ENCODE data around the gene GRK2.

Gene GRK2

GRCh38 chr11:67320011-67320410 is 53.7 kb downstream of the GRK2 start:
- Histone ChIP-seq H3K36me3 (no peaks in the 10 kb centered on the region), H3K9me3 (ENCODE audit: severe bottlenecking) (no peaks in the 10 kb centered on the region), H3K27me3 (ENCODE audit: insufficient read depth, low read depth, severe bottlenecking) (no peaks in the 10 kb centered on the region), H3K4me3 (ENCODE audit: low read depth, low read length) (no peak overlapping the region), H3K27ac (no peak overlapping the region)
- no peak for DNase-seq
- TF ChIP-seq, protein P1, sequence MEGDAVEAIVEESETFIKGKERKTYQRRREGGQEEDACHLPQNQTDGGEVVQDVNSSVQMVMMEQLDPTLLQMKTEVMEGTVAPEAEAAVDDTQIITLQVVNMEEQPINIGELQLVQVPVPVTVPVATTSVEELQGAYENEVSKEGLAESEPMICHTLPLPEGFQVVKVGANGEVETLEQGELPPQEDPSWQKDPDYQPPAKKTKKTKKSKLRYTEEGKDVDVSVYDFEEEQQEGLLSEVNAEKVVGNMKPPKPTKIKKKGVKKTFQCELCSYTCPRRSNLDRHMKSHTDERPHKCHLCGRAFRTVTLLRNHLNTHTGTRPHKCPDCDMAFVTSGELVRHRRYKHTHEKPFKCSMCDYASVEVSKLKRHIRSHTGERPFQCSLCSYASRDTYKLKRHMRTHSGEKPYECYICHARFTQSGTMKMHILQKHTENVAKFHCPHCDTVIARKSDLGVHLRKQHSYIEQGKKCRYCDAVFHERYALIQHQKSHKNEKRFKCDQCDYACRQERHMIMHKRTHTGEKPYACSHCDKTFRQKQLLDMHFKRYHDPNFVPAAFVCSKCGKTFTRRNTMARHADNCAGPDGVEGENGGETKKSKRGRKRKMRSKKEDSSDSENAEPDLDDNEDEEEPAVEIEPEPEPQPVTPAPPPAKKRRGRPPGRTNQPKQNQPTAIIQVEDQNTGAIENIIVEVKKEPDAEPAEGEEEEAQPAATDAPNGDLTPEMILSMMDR (IDR thresholded peaks at IDR 0.05; ENCODE audit: low read depth, low read length), result no peak

GRCh38 chr11:67320691-67321090 is 54.4 kb downstream of the GRK2 start:
- TF ChIP-seq, protein P1 (IDR thresholded peaks at IDR 0.05; ENCODE audit: low read depth, low read length), result no peak
- Histone ChIP-seq H3K27ac (no peak overlapping the region), H3K36me3 (no peaks in the 10 kb centered on the region)

DNA sequence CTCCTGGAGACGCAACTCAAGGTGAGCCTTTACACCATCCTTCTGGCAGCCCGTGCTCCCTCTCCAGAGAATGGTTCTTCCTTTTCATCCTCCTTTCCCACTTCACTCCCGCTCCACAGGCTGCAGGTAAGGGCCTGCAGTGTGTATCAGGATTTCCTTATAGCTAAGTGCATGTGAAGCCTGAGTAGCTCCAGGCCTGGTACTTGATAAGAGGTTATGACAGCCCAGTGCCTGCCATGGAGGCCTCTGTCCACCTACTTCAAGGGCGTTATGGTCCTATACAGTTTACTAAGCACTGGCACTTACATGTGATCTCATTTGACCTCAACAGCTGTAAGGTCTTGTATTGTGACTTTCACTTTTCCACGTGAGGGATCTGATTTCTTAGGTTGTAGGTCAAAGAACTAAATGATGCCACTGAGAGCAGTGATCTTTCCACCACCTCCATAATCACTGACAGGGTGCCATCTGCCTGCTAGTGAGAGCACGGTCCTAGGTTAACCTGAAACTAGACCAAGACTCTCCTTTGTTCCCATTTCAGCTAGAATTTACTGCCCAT is 55.1 kb downstream of the GRK2 start:
- H3K4me3 ChIP-seq (ENCODE audit: low read depth, low read length), result no peak overlapping the region
- H3K27me3 ChIP-seq (ENCODE audit: insufficient read depth, low read depth, severe bottlenecking), result no peaks in the 10 kb centered on the region
- H3K27ac ChIP-seq, result no peak overlapping the region
- DNase-seq, result no peak
- no peaks in the 10 kb centered on the region for H3K9me3 ChIP-seq (ENCODE audit: severe bottlenecking)
- no peaks in the 10 kb centered on the region for H3K36me3 ChIP-seq
- TF ChIP-seq, protein P1 (IDR thresholded peaks at IDR 0.05; ENCODE audit: low read depth, low read length), result no peak

More at GRCh38 chr11:67320691-67321090, 54.4 kb downstream of the GRK2 start:
- H3K27me3 ChIP-seq (ENCODE audit: insufficient read depth, low read depth, severe bottlenecking), result no peaks in the 10 kb centered on the region
- H3K4me3 ChIP-seq (ENCODE audit: low read depth, low read length), result no peak overlapping the region
- no peaks in the 10 kb centered on the region for H3K9me3 ChIP-seq (ENCODE audit: severe bottlenecking)
- no peak for DNase-seq

DNA sequence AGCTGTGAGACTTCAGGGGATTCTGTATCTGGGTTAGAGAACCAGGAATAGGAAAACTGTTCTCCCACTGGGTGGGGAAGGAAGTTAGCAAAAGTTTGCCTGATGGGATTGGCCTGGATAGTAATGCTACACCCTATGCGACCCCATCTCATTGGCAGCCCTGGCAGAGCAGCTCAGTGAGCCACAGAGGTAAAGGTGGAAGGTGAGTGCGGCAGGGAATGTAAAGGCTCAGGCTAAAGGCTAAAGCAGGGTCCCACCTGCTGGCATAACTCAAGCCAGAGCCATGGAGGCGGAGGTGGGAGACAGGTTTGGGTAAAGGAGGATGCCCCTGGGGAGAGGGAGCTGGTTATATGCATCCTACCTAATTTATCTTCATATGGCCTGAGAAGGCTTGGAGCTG is 55.8 kb downstream of the GRK2 start:
- DNase-seq, result no peak

GRCh38 chr11:67323526-67323925 is 57.3 kb downstream of the GRK2 start:
- no peak for DNase-seq
- peaks cover 1% of the 10 kb centered on the region; the same call in 1 of the 2 replicates for H3K36me3 ChIP-seq
- H3K4me3 ChIP-seq (ENCODE audit: low read depth, low read length), result no peak overlapping the region
- H3K27ac ChIP-seq, result no peak overlapping the region
- H3K9me3 ChIP-seq (ENCODE audit: severe bottlenecking), result no peaks in the 10 kb centered on the region
- TF ChIP-seq, protein P1 (IDR thresholded peaks at IDR 0.05; ENCODE audit: low read depth, low read length), result no peak
- H3K27me3 ChIP-seq (ENCODE audit: insufficient read depth, low read depth, severe bottlenecking), result no peaks in the 10 kb centered on the region

More for the DNA sequence above, 55.8 kb downstream of the GRK2 start:
- TF ChIP-seq, protein P1 (IDR thresholded peaks at IDR 0.05; ENCODE audit: low read depth, low read length), result no peak
- no peaks in the 10 kb centered on the region for H3K27me3 ChIP-seq (ENCODE audit: insufficient read depth, low read depth, severe bottlenecking)
- H3K27ac ChIP-seq, result no peak overlapping the region
- no peak overlapping the region for H3K4me3 ChIP-seq (ENCODE audit: low read depth, low read length)
- no peaks in the 10 kb centered on the region for H3K9me3 ChIP-seq (ENCODE audit: severe bottlenecking)
- H3K36me3 ChIP-seq, result no peaks in the 10 kb centered on the region
